K562 (cell line): ENCODE measurements around the gene TENT4A. TPM values are rescaled to one million over a fixed set of nuclear protein-coding genes. Genes with fewer than 3 reads are reported as not detected.

ENCODE experiments used
- ATAC-seq: fragments of 200-7000 bp; cut with Tn5 transposase; 3 replicates; pipeline ENCODE4 v1.9.1; 2020; ENCODE audit warnings: moderate library complexity
- BruUV-seq: library from RNA; stranded (reverse); fragments of 400-500 nt; replicated peaks from 2 replicates; lab custom pipeline; 2021; lab: Mats Ljungman, UMichigan
- CTCF ChIA-PET: fragments of 300-600 bp; formaldehyde crosslinking; extraction: SDS; loops from one replicate; lab custom pipeline; 2021; ENCODE audit warnings: low intra/inter-chr PET ratio; lab: Yijun Ruan, JAX
- POLR2A ChIA-PET: fragments of 300-600, 350-650 bp; sonication (Branson Sonifier 250); formaldehyde crosslinking; extraction: SDS; loops from one replicate; lab custom pipeline; 2021; ENCODE audit warnings: antibody characterized with exemption, inconsistent platforms; lab: Yijun Ruan, JAX
- DNase-seq, 4 experiments: peaks; one replicate each; pipeline versions ENCODE4 v3.0.0 to v3.0.0-alpha.2; 2011 to 2018; ENCODE audit warnings: low spot score in 3 of 4, mixed read lengths in 3 of 4; ENCODE audit errors: extremely low read depth in 1 of 4
- FAIRE-seq: peaks from 2 replicates; lab custom pipeline; 2011; peaks lifted over from hg19 to GRCh38; lab: Jason Lieb, UNC
- H2AFZ ChIP-seq: 2 replicates; pipeline ENCODE4 v1.6.0; 2011; ENCODE audit warnings: low read depth, low read length, control low read depth, inconsistent platforms
- H3K27ac ChIP-seq: fragments of 200-600 bp; 3 replicates; pipeline ENCODE4 v1.8.0; 2011; ENCODE audit warnings: low read depth, mild to moderate bottlenecking, control low read depth, inconsistent platforms, low read length, moderate library complexity, mixed read lengths; ENCODE audit errors: extremely low read depth
- H3K27me3 ChIP-seq, 2 experiments: fragments of 300-600 bp in 1 of 2; 2 replicates in 1 of 2; 3 replicates in 1 of 2; pipeline versions ENCODE4 v1.6.0 to v1.8.0; 2011; ENCODE audit warnings: inconsistent platforms in 2 of 2, low read length in 2 of 2, mild to moderate bottlenecking in 1 of 2, mixed read lengths in 1 of 2, moderate library complexity in 1 of 2; ENCODE audit not compliant: control insufficient read depth in 2 of 2, insufficient read depth in 2 of 2
- H3K36me3 ChIP-seq: fragments of 300-600 bp; 3 replicates; pipeline ENCODE4 v1.8.0; 2011; ENCODE audit warnings: mild to moderate bottlenecking, low read length, inconsistent platforms; ENCODE audit not compliant: control insufficient read depth, insufficient read depth
- H3K4me1 ChIP-seq, 2 experiments: fragments of 200-600 bp in 1 of 2; replicated peaks in 1 of 2; 2 replicates in 1 of 2; 3 replicates in 1 of 2; pipeline versions ENCODE4 v1.5.1 to v1.8.0; 2011; ENCODE audit warnings: inconsistent platforms in 2 of 2, low read length in 2 of 2, mild to moderate bottlenecking in 1 of 2, mixed read lengths in 1 of 2, moderate library complexity in 1 of 2; ENCODE audit not compliant: control insufficient read depth in 2 of 2, insufficient read depth in 2 of 2
- H3K4me2 ChIP-seq: 2 replicates; pipeline ENCODE4 v1.6.1; 2011; ENCODE audit warnings: low read length, control low read depth, inconsistent platforms, mixed read lengths; ENCODE audit not compliant: insufficient read depth
- H3K4me3 ChIP-seq: fragments of 200-600 bp; sonication (generic), shearing (Covaris generic); 2 replicates; pipeline ENCODE4 v1.5.1; 2016; ENCODE audit warnings: control low read depth, inconsistent platforms
- H3K79me2 ChIP-seq: fragments of 200-600 bp; 3 replicates; pipeline ENCODE4 v1.8.0; 2011; ENCODE audit warnings: low read length, inconsistent platforms; ENCODE audit not compliant: control insufficient read depth, insufficient read depth
- H3K9ac ChIP-seq, 2 experiments: 2 replicates each; pipeline versions ENCODE4 v1.6.0 to v1.6.1; 2011; ENCODE audit warnings: low read depth in 2 of 2, low read length in 2 of 2, control low read depth in 1 of 2, inconsistent platforms in 1 of 2, mild to moderate bottlenecking in 1 of 2, mixed read lengths in 1 of 2; ENCODE audit not compliant: insufficient read depth in 1 of 2
- H3K9me1 ChIP-seq: one replicate; pipeline ENCODE4 v1.6.0; 2011; ENCODE audit warnings: inconsistent platforms, mild to moderate bottlenecking, low read length, moderate library complexity; ENCODE audit not compliant: control insufficient read depth, insufficient read depth
- H3K9me3 ChIP-seq: replicated peaks from 2 replicates; pipeline ENCODE4 v1.5.1; 2011; ENCODE audit warnings: low read depth, low read length, inconsistent platforms; ENCODE audit not compliant: control insufficient read depth, insufficient read depth
- H4K20me1 ChIP-seq: replicated peaks from 2 replicates; pipeline ENCODE4 v1.6.1; 2011; ENCODE audit warnings: low read length, inconsistent platforms, mixed read lengths; ENCODE audit not compliant: control insufficient read depth, insufficient read depth
- AFF4 ChIP-seq: sonication (generic); formaldehyde crosslinking; IDR thresholded peaks from 2 replicates; pipeline ENCODE4 v1.8.0; 2023; ENCODE audit warnings: mild to moderate bottlenecking, missing genetic modification reagents
- CTCF ChIP-seq, 3 experiments: IDR thresholded peaks in 2 of 3; conservative IDR thresholded peaks in 1 of 3; 2 replicates each; pipeline ENCODE4 v1.5.1; 2011 to 2012; ENCODE audit warnings: low read length in 3 of 3, mild to moderate bottlenecking in 3 of 3, control low read depth in 2 of 3, improper control_type of control experiment in 1 of 3, inconsistent platforms in 1 of 3, low read depth in 1 of 3, mixed read lengths in 1 of 3, moderate library complexity in 1 of 3; ENCODE audit not compliant: insufficient read depth in 2 of 3
- HNRNPUL1 ChIP-seq: fragments of 200-400 bp; formaldehyde crosslinking; IDR thresholded peaks from 2 replicates; pipeline ENCODE4 v1.6.1; 2017; ENCODE audit warnings: low read length
- KDM4B ChIP-seq, 2 experiments: fragments of 450-650 bp in 1 of 2; sonication (generic) in 1 of 2; IDR thresholded peaks; 2 replicates each; pipeline ENCODE4 v1.6.1; 2016 to 2017; ENCODE audit warnings: borderline replicate concordance in 2 of 2, antibody characterized with exemption in 1 of 2, low read depth in 1 of 2, mild to moderate bottlenecking in 1 of 2
- MCM5 ChIP-seq: fragments of 450-650 bp; IDR thresholded peaks from 2 replicates; pipeline ENCODE4 v1.6.1; 2016; ENCODE audit warnings: low read depth
- RAD21 ChIP-seq, 2 experiments: fragments of 250-450 bp in 1 of 2; fragments of 450-650 bp in 1 of 2; sonication (Bioruptor Pico) in 1 of 2; formaldehyde crosslinking in 1 of 2; IDR thresholded peaks in 1 of 2; conservative IDR thresholded peaks in 1 of 2; 2 replicates each; pipeline versions ENCODE4 v1.4.0 to v1.8.0; 2020 to 2022; ENCODE audit warnings: mild to moderate bottlenecking in 2 of 2, moderate library complexity in 1 of 2
- RBM15 ChIP-seq: fragments of 200-400 bp; formaldehyde crosslinking; IDR thresholded peaks from 2 replicates; pipeline ENCODE4 v1.6.1; 2018; ENCODE audit warnings: mild to moderate bottlenecking, low read length, moderate library complexity; ENCODE audit not compliant: insufficient read depth
- SMARCE1 ChIP-seq: fragments of 450-650 bp; IDR thresholded peaks from 2 replicates; pipeline ENCODE4 v1.7.1; 2016; ENCODE audit warnings: mild to moderate bottlenecking
- SPI1 ChIP-seq: IDR thresholded peaks from 2 replicates; pipeline ENCODE4 v1.6.1; 2011; ENCODE audit warnings: low read depth, low read length, control low read depth, borderline replicate concordance
- TBP ChIP-seq: optimal IDR thresholded peaks from 2 replicates; pipeline ENCODE3; 2011; ENCODE audit warnings: low read depth, low read length, improper control_type of control experiment
- TCF15 ChIP-seq: fragments of 250-450 bp; sonication (Bioruptor Pico); IDR thresholded peaks from 2 replicates; pipeline ENCODE4 v1.8.0; 2022; ENCODE audit warnings: moderate library complexity, mild to moderate bottlenecking, inconsistent platforms
- ZNF253 ChIP-seq: fragments of 250-450 bp; sonication (Bioruptor Pico); conservative IDR thresholded peaks from 2 replicates; pipeline ENCODE4 v1.6.1; 2021; ENCODE audit warnings: mild to moderate bottlenecking
- ZNF384 ChIP-seq: IDR thresholded peaks from 2 replicates; pipeline ENCODE4 v1.6.1; 2012; ENCODE audit warnings: low read depth, low read length, improper control_type of control experiment
- WGBS: fragments of 100-300 bp; shearing (Covaris generic); methylation state at CpG from one replicate; pipeline ENCODE4 v1.1.6; 2016; ENCODE audit warnings: low coverage, mixed read lengths; ENCODE audit not compliant: insufficient coverage; ENCODE audit errors: missing lambda C conversion rate; 5-methylcytosine and 5-hydroxymethylcytosine counted together
- in situ Hi-C: fragments of 300-500 bp; cut with MboI; formaldehyde crosslinking; loops from 4 replicates; pipeline ENCODE4 v1.15.0; 2018; ENCODE audit warnings: inconsistent platforms, mixed read lengths
- intact Hi-C: fragments of 100-400 bp; cut with micrococcal nuclease; formaldehyde crosslinking; loops from 2 replicates; pipeline ENCODE4 v1.14.2; 2022
- polyA plus RNA-seq, 8 experiments: library from polyadenylated mRNA; depleted of rRNA in 4 of 8; stranded (reverse) in 5 of 8; unstranded in 3 of 8; fragments of >200 nt; fragmentation: Nextera tagmentation in 2 of 8; fragmentation: Illumina TruSeq in 1 of 8; extraction: Ambion mirVana in 2 of 8; extraction: Trizol in 1 of 8; gene quantifications; 2 replicates each; pipeline versions ENCODE4 v1.2.1 to v1.2.3, GENCODE V29; 2011 to 2014; ENCODE audit warnings: inconsistent platforms in 1 of 8, missing spikeins in 1 of 8
- total RNA-seq, 7 experiments: library from RNA; depleted of rRNA in 6 of 7; stranded (reverse); fragments of >200 nt in 6 of 7; fragmentation: Illumina TruSeq in 2 of 7; extraction: Trizol in 2 of 7; gene quantifications; 2 replicates each; pipeline versions ENCODE4 v1.2.1 to v1.2.3, GENCODE V29; 2011 to 2021; ENCODE audit warnings: low replicate concordance in 1 of 7

Gene TENT4A
- total and polyA plus RNA-seq, 9 of the 15 experiments (the other 6 are each of a cell fraction or from before 2014, with no cell fraction given): 1.3 to 27.3 (median 13.0) TPM

GRCh38 chr5:6749026-6749716, 35.9 kb downstream of the TENT4A start (continued):
- TF ChIP-seq ZNF253 (no peak), MCM5 (no peak)

GRCh38 chr5:6750142-6750840, 37.1 kb downstream of the TENT4A start:
- 91% methylated on average over 23 of the region's 23 CpGs for WGBS
- no peaks in the 10 kb centered on the region for H3K9me1 ChIP-seq
- ChIA-PET CTCF (no interaction called here), POLR2A (no interaction called here)
- no peak for FAIRE-seq
- H3K36me3 ChIP-seq: peaks cover 96% of the 10 kb centered on the region
- in situ Hi-C loops (no loop called here), intact Hi-C loops (no loop called here)
- H3K9ac ChIP-seq: peak overlapping the region in 1 of 2 experiments; percentile 22; a peak in 1 of 4 replicates
- H3K4me2 ChIP-seq: no peak overlapping the region
- H3K27ac ChIP-seq: no peak overlapping the region
- no TSS peak for BruUV-seq
- no peaks in the 10 kb centered on the region for H3K9me3 ChIP-seq
- DNase-seq: no peak
- no peaks in the 10 kb centered on the region for H3K27me3 ChIP-seq
- ATAC-seq: no peak
- H3K79me2 ChIP-seq: peaks cover 22% of the 10 kb centered on the region; the same call in 2 of the 3 replicates
- 0 out of 2 replicates have a peak, but pooled peaks cover 7% of the 10 kb centered on the region for H4K20me1 ChIP-seq
- H2AFZ ChIP-seq: no peak overlapping the region
- H3K4me1 ChIP-seq: no peaks in the 10 kb centered on the region; a peak in 1 of 5 replicates
- no peak overlapping the region for H3K4me3 ChIP-seq
- TF ChIP-seq AFF4 (CRISPR knock-in tag) (no peak), TBP (no peak), KDM4B (IDR thresholded peaks at IDR 0.05; ENCODE audit: borderline replicate concordance in 2 of 2, low read depth in 1 of 2) (no peak), ZNF384 (no peak), RAD21 (CRISPR knock-in tag; conservative IDR thresholded peaks at IDR 0.05 in 1 of 2, IDR thresholded peaks at IDR 0.05 in 1 of 2) (no peak), SPI1 (no peak), SMARCE1 (no peak), HNRNPUL1 (no peak), TCF15 (CRISPR knock-in tag) (no peak), RBM15 (no peak), CTCF (IDR thresholded peaks at IDR 0.05 in 2 of 3, conservative IDR thresholded peaks at IDR 0.05 in 1 of 3; ENCODE audit: insufficient read depth in 2 of 3, low read depth in 1 of 3, low read length in 3 of 3) (no peak)
